ENCODE results near the gene ENTPD1.
A peak's percentile ranks its signal among the peaks of the same experiment; 100 is the strongest.
"Not testable (repeated sequence)": the region's sequence is repeated elsewhere in the genome, so short reads cannot be mapped to it uniquely, and the experiment has no call there.

The ENTPD1 gene

GRCh38 chr10:95907456-95908253, 151.7 kb downstream of the ENTPD1 start, which contains the start of gene CC2D2B:
TSS of gene CC2D2B (plus strand) at chr10:95907975. CDS start at chr10:95911324, 3,349 bp downstream.
- peaks cover 0 to 18% (median 9%) of the 10 kb centered on the region in 5 donors for H3K4me1 ChIP-seq (ENCODE audit: control insufficient read depth in 5 of 5, insufficient read depth in 5 of 5, low read length in 5 of 5)
- peaks cover 1 to 9% (median 6%) of the 10 kb centered on the region in 5 donors for H3K36me3 ChIP-seq (ENCODE audit: control insufficient read depth in 5 of 5, insufficient read depth in 5 of 5, low read length in 5 of 5)
- H3K4me3 ChIP-seq (ENCODE audit: low read depth in 1 of 5, low read length in 5 of 5): peak within 1 kb of the TSS; percentile 84 to 94 (median 93)
- H3K27ac ChIP-seq (ENCODE audit: low read depth, low read length): peak within 1 kb of the TSS; percentile 19
- peak within 1 kb of the TSS; percentile 64 to 85 (median 76) for H3K9ac ChIP-seq (ENCODE audit: low read length in 5 of 5)
- H3K27me3 ChIP-seq (ENCODE audit: control insufficient read depth in 5 of 5, insufficient read depth in 4 of 5, low read length in 5 of 5): no peaks in the 10 kb centered on the region
- H3K9me3 ChIP-seq (ENCODE audit: control insufficient read depth in 5 of 5, low read length in 5 of 5): no peaks in the 10 kb centered on the region

DNA sequence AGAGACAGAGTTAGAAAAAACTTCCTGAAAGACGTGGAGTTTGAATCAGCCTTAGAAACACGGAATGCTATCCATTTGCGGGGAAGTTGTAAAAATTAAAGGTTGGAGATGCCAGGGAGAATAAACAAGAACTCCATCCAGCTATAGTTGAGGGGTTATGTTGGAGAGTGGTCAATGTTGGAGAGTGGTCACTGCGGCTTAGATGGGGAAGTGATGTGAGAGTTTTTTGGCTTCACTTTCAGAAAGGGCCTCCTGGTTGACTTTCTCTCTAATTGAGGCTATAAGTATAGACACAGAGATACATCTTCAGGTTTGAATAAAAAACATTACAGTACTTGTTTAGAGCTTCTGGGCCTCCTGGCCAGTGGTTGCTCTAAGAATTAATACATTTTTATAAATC, 152.5 kb downstream of the ENTPD1 start:
- peaks cover 0 to 18% (median 9%) of the 10 kb centered on the region in 5 donors for H3K4me1 ChIP-seq (ENCODE audit: control insufficient read depth in 5 of 5, insufficient read depth in 5 of 5, low read length in 5 of 5)
- no peaks in the 10 kb centered on the region for H3K27me3 ChIP-seq (ENCODE audit: control insufficient read depth in 5 of 5, insufficient read depth in 4 of 5, low read length in 5 of 5)
- peaks cover 0 to 1% (median 0%) of the 10 kb centered on the region in 5 donors for H3K36me3 ChIP-seq (ENCODE audit: control insufficient read depth in 5 of 5, insufficient read depth in 5 of 5, low read length in 5 of 5)
- H3K9me3 ChIP-seq (ENCODE audit: control insufficient read depth in 5 of 5, low read length in 5 of 5): no peaks in the 10 kb centered on the region
- H3K27ac ChIP-seq (ENCODE audit: low read depth, low read length): no peak overlapping the region
- peak overlapping the region in 3 of 5 donors; percentile 84 to 94 (median 93) for H3K4me3 ChIP-seq (ENCODE audit: low read depth in 1 of 5, low read length in 5 of 5)
- H3K9ac ChIP-seq (ENCODE audit: low read length in 5 of 5): peak overlapping the region in 1 of 5 donors; percentile 85

GRCh38 chr10:95909561-95909960, 153.6 kb downstream of the ENTPD1 start:
- H3K27me3 ChIP-seq (ENCODE audit: control insufficient read depth in 5 of 5, insufficient read depth in 4 of 5, low read length in 5 of 5): no peaks in the 10 kb centered on the region
- no peaks in the 10 kb centered on the region for H3K36me3 ChIP-seq (ENCODE audit: control insufficient read depth in 5 of 5, insufficient read depth in 5 of 5, low read length in 5 of 5)
- no peak overlapping the region for H3K9ac ChIP-seq (ENCODE audit: low read length in 5 of 5)
- no peaks in the 10 kb centered on the region for H3K9me3 ChIP-seq (ENCODE audit: control insufficient read depth in 5 of 5, low read length in 5 of 5)
- H3K27ac ChIP-seq (ENCODE audit: low read depth, low read length): no peak overlapping the region
- peaks cover 0 to 18% (median 9%) of the 10 kb centered on the region in 5 donors for H3K4me1 ChIP-seq (ENCODE audit: control insufficient read depth in 5 of 5, insufficient read depth in 5 of 5, low read length in 5 of 5)
- no peak overlapping the region for H3K4me3 ChIP-seq (ENCODE audit: low read depth in 1 of 5, low read length in 5 of 5)

- H3K4me1 ChIP-seq (ENCODE audit: control insufficient read depth in 5 of 5, insufficient read depth in 5 of 5, low read length in 5 of 5); H3K9ac ChIP-seq (ENCODE audit: low read length in 5 of 5); H3K36me3 ChIP-seq (ENCODE audit: control insufficient read depth in 5 of 5, insufficient read depth in 5 of 5, low read length in 5 of 5); H3K27me3 ChIP-seq (ENCODE audit: control insufficient read depth in 5 of 5, insufficient read depth in 4 of 5, low read length in 5 of 5); H3K9me3 ChIP-seq (ENCODE audit: control insufficient read depth in 5 of 5, low read length in 5 of 5); H3K27ac ChIP-seq (ENCODE audit: low read depth, low read length); H3K4me3 ChIP-seq (ENCODE audit: low read depth in 1 of 5, low read length in 5 of 5): not testable (repeated sequence)
These were observed 160.1 kb downstream of the ENTPD1 start for GRCh38 chr10:95916039-95916438.
